Mucosa of descending colon (tissue), 3 donors: ENCODE measurements around the gene KIAA0232. TPM values are rescaled to one million over a fixed set of nuclear protein-coding genes. Genes with fewer than 3 reads are reported as not detected.
"Not testable (repeated sequence)": the region's sequence is repeated elsewhere in the genome, so short reads cannot be mapped to it uniquely, and the experiment has no call there.

Experiments
- ATAC-seq: fragments of 200-7000 bp; cut with Tn5 transposase; one replicate; pipeline ENCODE4 v1.9.1; 2020; ENCODE audit warnings: mild to moderate bottlenecking, moderate library complexity
- DNase-seq, 3 donors: peaks; one replicate each; pipeline ENCODE4 v3.0.0-alpha.2; 2020
- H3K36me3 ChIP-seq: fragments of 200-600 bp; one replicate; pipeline ENCODE4 v1.8.0; 2021; ENCODE audit warnings: low read depth, mild to moderate bottlenecking
- H3K4me1 ChIP-seq: fragments of 200-600 bp; one replicate; pipeline ENCODE4 v1.8.0; 2021; ENCODE audit warnings: low read depth, mild to moderate bottlenecking
- H3K4me3 ChIP-seq: fragments of 200-600 bp; one replicate; pipeline ENCODE4 v1.8.0; 2021; ENCODE audit warnings: mild to moderate bottlenecking
- H3K9me3 ChIP-seq: fragments of 200-600 bp; one replicate; pipeline ENCODE4 v1.8.0; 2021; ENCODE audit warnings: mild to moderate bottlenecking
- CTCF ChIP-seq: fragments of 200-600 bp; IDR thresholded peaks from one replicate; pipeline ENCODE4 v1.8.0; 2022; ENCODE audit warnings: antibody characterized with exemption, mild to moderate bottlenecking
- intact Hi-C, 2 donors: fragments of 100-400 bp; cut with DNase I in 1 of 2; cut with micrococcal nuclease in 1 of 2; formaldehyde crosslinking; loops; one replicate each; pipeline versions ENCODE4 v1.11.0 to v1.11.1; 2022; cut with DNase I, micrococcal nuclease
- total RNA-seq, 3 donors: library from RNA; stranded (reverse); fragmentation: NEBNext Ultra II Directional in 2 of 3; extraction: Animal tissue kit (Norgen Biotek cat#: 25700) in 2 of 3; gene quantifications; one replicate each; pipeline versions ENCODE4 v1.2.1 to v1.2.4, GENCODE V29; 2021 to 2023
- donor health status: DM: no; HTN: no; CAD: no; lungs with moderate emphysema.
- donor health status: DM: no; HTN: no; CAD: no.
- donor health status: DM: no; HTN: yes; CAD: no.

The KIAA0232 gene
- total RNA-seq, 3 donors from 2014 or later = 31.5 to 47.4 (median 46.6) TPM

- ATAC-seq = no peak
- intact Hi-C loops = no loop called here
- Histone ChIP-seq H3K4me1 (peaks cover 27% of the 10 kb centered on the region), H3K4me3 (no peak overlapping the region), H3K9me3 (no peaks in the 10 kb centered on the region), H3K36me3 (no peaks in the 10 kb centered on the region)
- no peak for TF ChIP-seq CTCF
- DNase-seq = no peak
Observed at GRCh38 chr4:6890358-6890757, 107.8 kb downstream of the KIAA0232 start.

GRCh38 chr4:6890971-6891370, 108.4 kb downstream of the KIAA0232 start:
- ATAC-seq, DNase-seq, H3K9me3 ChIP-seq, H3K4me3 ChIP-seq, H3K36me3 ChIP-seq, intact Hi-C loops: not testable (repeated sequence)
- peaks cover 27% of the 10 kb centered on the region for H3K4me1 ChIP-seq

GRCh38 chr4:6891436-6892170, 109.1 kb downstream of the KIAA0232 start:
- Histone ChIP-seq H3K4me1 (peaks cover 27% of the 10 kb centered on the region), H3K36me3 (no peaks in the 10 kb centered on the region), H3K9me3 (no peaks in the 10 kb centered on the region), H3K4me3 (no peak overlapping the region)
- ATAC-seq = peak; percentile 21
- no peak for DNase-seq
- intact Hi-C loops = no loop called here
- TF ChIP-seq CTCF = no peak

GRCh38 chr4:6892190-6892908, 109.8 kb downstream of the KIAA0232 start:
- Histone ChIP-seq H3K36me3 (no peaks in the 10 kb centered on the region), H3K4me3 (no peak overlapping the region), H3K9me3 (no peaks in the 10 kb centered on the region), H3K4me1 (peaks cover 27% of the 10 kb centered on the region)
- peak; percentile 55 to 76 (median 68) for DNase-seq
- intact Hi-C loops = no loop called here
- no peak for TF ChIP-seq CTCF
- peak; percentile 70 for ATAC-seq

GRCh38 chr4:6892909-6893202, 110.3 kb downstream of the KIAA0232 start:
- no peak overlapping the region for H3K4me3 ChIP-seq
- TF ChIP-seq CTCF = no peak
- H3K4me1 ChIP-seq = peaks cover 27% of the 10 kb centered on the region
- no peak for ATAC-seq
- intact Hi-C loops = no loop called here
- H3K9me3 ChIP-seq = no peaks in the 10 kb centered on the region
- DNase-seq = no peak
- no peaks in the 10 kb centered on the region for H3K36me3 ChIP-seq

- ATAC-seq (peak; percentile 89), DNase-seq (peak in 2 of 3 donors; percentile 57 to 82)
- peaks cover 27% of the 10 kb centered on the region for H3K4me1 ChIP-seq
- intact Hi-C loops = no loop called here
- H3K9me3 ChIP-seq = no peaks in the 10 kb centered on the region
- no peaks in the 10 kb centered on the region for H3K36me3 ChIP-seq
- no peak overlapping the region for H3K4me3 ChIP-seq
- TF ChIP-seq CTCF = no peak
Observed at GRCh38 chr4:6893449-6894085, 111.0 kb downstream of the KIAA0232 start.
